Uterus (tissue), 4 donors: Measurements from ENCODE around the gene CTTNBP2NL. TPM values are rescaled to one million over a fixed set of nuclear protein-coding genes. Genes with fewer than 3 reads are reported as not detected.
"Not testable (repeated sequence)": the region's sequence is repeated elsewhere in the genome, so short reads cannot be mapped to it uniquely, and the experiment has no call there.

Source experiments
- DNase-seq, 2 donors: peaks; one replicate each; pipeline ENCODE4 v3.0.0-alpha.2; 2019 to 2020
- H3K27ac ChIP-seq, 2 donors: fragments of 200-600 bp; sonication (generic); 1 replicate in 1 of 2; 2 replicates in 1 of 2; pipeline ENCODE4 v1.5.1; 2016 to 2018
- H3K27me3 ChIP-seq, 2 donors: fragments of 200-600 bp; sonication (generic); one replicate each; pipeline ENCODE4 v1.5.1; 2018 to 2019; ENCODE audit warnings: control low read depth in 1 of 2
- H3K36me3 ChIP-seq, 2 donors: fragments of 200-600 bp; sonication (generic); one replicate each; pipeline ENCODE4 v1.5.1; 2019; ENCODE audit warnings: control low read depth in 1 of 2
- H3K4me1 ChIP-seq, 2 donors: fragments of 200-600 bp; sonication (generic); one replicate each; pipeline ENCODE4 v1.5.1; 2018 to 2019; ENCODE audit warnings: control low read depth in 1 of 2
- H3K4me3 ChIP-seq, 2 donors: fragments of 200-600 bp; sonication (generic); 1 replicate in 1 of 2; 2 replicates in 1 of 2; pipeline ENCODE4 v1.5.1; 2018 to 2019; ENCODE audit warnings: mild to moderate bottlenecking in 1 of 2
- H3K9me3 ChIP-seq, 2 donors: fragments of 200-600 bp; sonication (generic); one replicate each; pipeline ENCODE4 v1.5.1; 2019; ENCODE audit warnings: control low read depth in 1 of 2
- POLR2A ChIP-seq, 2 donors: fragments of 450-650 bp; IDR thresholded peaks; one replicate each; pipeline ENCODE4 v1.6.1; 2016; ENCODE audit warnings: antibody characterized with exemption in 2 of 2, mild to moderate bottlenecking in 1 of 2, moderate library complexity in 1 of 2
- intact Hi-C: fragments of 100-400 bp; cut with DNase I; formaldehyde crosslinking; loops from one replicate; pipeline ENCODE4 v1.15.1; 2023; ENCODE audit warnings: low total_unique reads
- total RNA-seq, 4 donors: library from RNA; depleted of rRNA in 3 of 4; stranded (reverse); fragments of >200 nt in 3 of 4; gene quantifications; one replicate each; pipeline versions ENCODE4 v1.1.0 to v1.2.4, GENCODE V29; 2014 to 2023
- TF ChIP-seq, protein P1 (sequence below), 4 experiments: fragments of 200-600 bp in 2 of 4; fragments of 450-650 bp in 2 of 4; sonication (generic) in 2 of 4; IDR thresholded peaks; one replicate each; pipeline ENCODE4 v1.5.1; 2016 to 2019; ENCODE audit warnings: antibody characterized with exemption in 4 of 4, mild to moderate bottlenecking in 2 of 4, moderate library complexity in 1 of 4
- donor health status: DM: yes; HTN: yes; CAD: no.

CTTNBP2NL gene
- total RNA-seq, 4 donors from 2014 or later: 9.4 to 60.5 (median 15.6) TPM

- H3K36me3 ChIP-seq: no peaks in the 10 kb centered on the region
- intact Hi-C loops: no loop called here
- DNase-seq: no peak
- no peak overlapping the region for H3K4me3 ChIP-seq
- no peaks in the 10 kb centered on the region for H3K4me1 ChIP-seq
- no peaks in the 10 kb centered on the region for H3K9me3 ChIP-seq
- no peak overlapping the region for H3K27ac ChIP-seq
- H3K27me3 ChIP-seq: no peaks in the 10 kb centered on the region
- TF ChIP-seq, protein P1, sequence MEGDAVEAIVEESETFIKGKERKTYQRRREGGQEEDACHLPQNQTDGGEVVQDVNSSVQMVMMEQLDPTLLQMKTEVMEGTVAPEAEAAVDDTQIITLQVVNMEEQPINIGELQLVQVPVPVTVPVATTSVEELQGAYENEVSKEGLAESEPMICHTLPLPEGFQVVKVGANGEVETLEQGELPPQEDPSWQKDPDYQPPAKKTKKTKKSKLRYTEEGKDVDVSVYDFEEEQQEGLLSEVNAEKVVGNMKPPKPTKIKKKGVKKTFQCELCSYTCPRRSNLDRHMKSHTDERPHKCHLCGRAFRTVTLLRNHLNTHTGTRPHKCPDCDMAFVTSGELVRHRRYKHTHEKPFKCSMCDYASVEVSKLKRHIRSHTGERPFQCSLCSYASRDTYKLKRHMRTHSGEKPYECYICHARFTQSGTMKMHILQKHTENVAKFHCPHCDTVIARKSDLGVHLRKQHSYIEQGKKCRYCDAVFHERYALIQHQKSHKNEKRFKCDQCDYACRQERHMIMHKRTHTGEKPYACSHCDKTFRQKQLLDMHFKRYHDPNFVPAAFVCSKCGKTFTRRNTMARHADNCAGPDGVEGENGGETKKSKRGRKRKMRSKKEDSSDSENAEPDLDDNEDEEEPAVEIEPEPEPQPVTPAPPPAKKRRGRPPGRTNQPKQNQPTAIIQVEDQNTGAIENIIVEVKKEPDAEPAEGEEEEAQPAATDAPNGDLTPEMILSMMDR (IDR thresholded peaks at IDR 0.05): no peak
- no peak for TF ChIP-seq POLR2A (IDR thresholded peaks at IDR 0.05)
Measured at GRCh38 chr1:112478314-112478713, 82.3 kb downstream of the CTTNBP2NL start.

- H3K9me3 ChIP-seq, H3K27me3 ChIP-seq, H3K27ac ChIP-seq, intact Hi-C loops, H3K4me3 ChIP-seq, DNase-seq, H3K4me1 ChIP-seq, H3K36me3 ChIP-seq: not testable (repeated sequence)
Measured at GRCh38 chr1:112486063-112486462, 90.0 kb downstream of the CTTNBP2NL start.

GRCh38 chr1:112487686-112488085 is 91.7 kb downstream of the CTTNBP2NL start:
- H3K4me1 ChIP-seq, H3K27ac ChIP-seq, intact Hi-C loops, DNase-seq, H3K9me3 ChIP-seq, H3K27me3 ChIP-seq, H3K4me3 ChIP-seq, H3K36me3 ChIP-seq: not testable (repeated sequence)

DNA sequence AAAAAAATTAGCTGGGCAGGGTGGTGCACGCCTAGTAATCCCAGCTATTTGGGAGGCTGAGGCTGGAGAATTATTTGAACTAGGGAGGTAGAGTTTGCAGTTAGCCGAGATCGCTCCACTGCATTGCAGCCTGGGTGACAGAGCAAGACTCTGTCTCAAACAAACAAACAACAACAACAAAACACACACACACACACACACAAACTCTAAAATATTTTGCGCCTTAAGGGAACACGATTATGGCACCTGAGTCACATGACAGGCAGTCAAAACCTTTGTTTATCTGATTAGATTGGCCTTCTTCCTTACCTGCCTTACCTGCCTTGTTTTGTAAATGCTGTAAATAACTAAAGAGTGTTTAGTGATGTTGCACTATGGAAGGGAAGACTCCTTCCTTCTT is 92.1 kb downstream of the CTTNBP2NL start:
- Histone ChIP-seq H3K4me3 (no peak overlapping the region), H3K27ac (no peak overlapping the region), H3K4me1 (no peaks in the 10 kb centered on the region), H3K9me3 (no peaks in the 10 kb centered on the region), H3K27me3 (no peaks in the 10 kb centered on the region), H3K36me3 (no peaks in the 10 kb centered on the region)
- intact Hi-C loops: no loop called here
- DNase-seq: no peak
- TF ChIP-seq POLR2A (IDR thresholded peaks at IDR 0.05): no peak
- TF ChIP-seq, protein P1 (IDR thresholded peaks at IDR 0.05): no peak

DNA sequence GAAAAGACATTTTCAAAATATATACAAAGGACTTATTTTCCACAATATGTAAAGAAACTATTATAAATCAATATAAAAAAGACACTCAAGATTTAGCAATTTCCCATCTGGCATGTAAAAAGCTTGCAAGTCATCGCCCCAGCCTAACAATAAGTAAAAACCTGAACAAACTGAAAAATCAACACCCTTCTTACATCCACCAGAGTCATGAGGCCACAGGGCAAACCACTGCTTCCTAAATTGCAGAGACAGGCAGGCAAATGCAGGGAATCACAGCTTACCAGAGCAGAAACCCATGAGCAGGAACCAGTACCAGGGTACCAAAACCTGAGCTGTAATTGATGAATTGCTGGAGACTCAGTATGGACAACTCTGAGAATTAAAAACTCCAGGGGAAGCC is 96.1 kb downstream of the CTTNBP2NL start:
- TF ChIP-seq POLR2A (IDR thresholded peaks at IDR 0.05): no peak
- TF ChIP-seq, protein P1 (IDR thresholded peaks at IDR 0.05): no peak
- DNase-seq: no peak
- intact Hi-C loops: no loop called here
- H3K27me3 ChIP-seq: no peaks in the 10 kb centered on the region
- H3K4me1 ChIP-seq: no peaks in the 10 kb centered on the region
- H3K36me3 ChIP-seq: no peaks in the 10 kb centered on the region
- no peak overlapping the region for H3K27ac ChIP-seq
- no peak overlapping the region for H3K4me3 ChIP-seq
- H3K9me3 ChIP-seq: no peaks in the 10 kb centered on the region

GRCh38 chr1:112493351-112493750 is 97.3 kb downstream of the CTTNBP2NL start:
- Histone ChIP-seq H3K9me3 (no peaks in the 10 kb centered on the region), H3K27ac (no peak overlapping the region), H3K36me3 (no peaks in the 10 kb centered on the region), H3K4me3 (no peak overlapping the region), H3K27me3 (no peaks in the 10 kb centered on the region), H3K4me1 (no peaks in the 10 kb centered on the region)
- intact Hi-C loops: no loop called here
- no peak for DNase-seq
- TF ChIP-seq, protein P1 (IDR thresholded peaks at IDR 0.05): no peak
- no peak for TF ChIP-seq POLR2A (IDR thresholded peaks at IDR 0.05)
